Measurements from ENCODE around the gene MACROD2. TPM values are rescaled to one million over a fixed set of nuclear protein-coding genes. Genes with fewer than 3 reads are reported as not detected.

MACROD2 gene
- total and polyA plus RNA-seq, 11 donors: 0.54 to 5.4 (median 2.4) TPM

GRCh38 chr20:14918281-14918680, 923.0 kb downstream of the MACROD2 start:
- intact Hi-C loops (cut with DNase I): loop anchor here in 1 of 10 donors (10.0 kb wide), 1 partner anchor 53 kb away; no protein-coding TSS in a partner anchor
- no peaks in the 10 kb centered on the region for H3K36me3 ChIP-seq
- WGBS, 4 donors: 91 to 98% (median 95%) methylated on average over 1 of the region's 1 CpG
- no peak for TF ChIP-seq POLR2A (IDR thresholded peaks at IDR 0.05)
- TF ChIP-seq, protein P1, sequence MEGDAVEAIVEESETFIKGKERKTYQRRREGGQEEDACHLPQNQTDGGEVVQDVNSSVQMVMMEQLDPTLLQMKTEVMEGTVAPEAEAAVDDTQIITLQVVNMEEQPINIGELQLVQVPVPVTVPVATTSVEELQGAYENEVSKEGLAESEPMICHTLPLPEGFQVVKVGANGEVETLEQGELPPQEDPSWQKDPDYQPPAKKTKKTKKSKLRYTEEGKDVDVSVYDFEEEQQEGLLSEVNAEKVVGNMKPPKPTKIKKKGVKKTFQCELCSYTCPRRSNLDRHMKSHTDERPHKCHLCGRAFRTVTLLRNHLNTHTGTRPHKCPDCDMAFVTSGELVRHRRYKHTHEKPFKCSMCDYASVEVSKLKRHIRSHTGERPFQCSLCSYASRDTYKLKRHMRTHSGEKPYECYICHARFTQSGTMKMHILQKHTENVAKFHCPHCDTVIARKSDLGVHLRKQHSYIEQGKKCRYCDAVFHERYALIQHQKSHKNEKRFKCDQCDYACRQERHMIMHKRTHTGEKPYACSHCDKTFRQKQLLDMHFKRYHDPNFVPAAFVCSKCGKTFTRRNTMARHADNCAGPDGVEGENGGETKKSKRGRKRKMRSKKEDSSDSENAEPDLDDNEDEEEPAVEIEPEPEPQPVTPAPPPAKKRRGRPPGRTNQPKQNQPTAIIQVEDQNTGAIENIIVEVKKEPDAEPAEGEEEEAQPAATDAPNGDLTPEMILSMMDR (IDR thresholded peaks at IDR 0.05): no peak
- ATAC-seq (no peak), DNase-seq (no peak)
- H3K27me3 ChIP-seq: peaks cover 0 to 3% (median 0%) of the 10 kb centered on the region in 9 donors
- H3K9me3 ChIP-seq: no peaks in the 10 kb centered on the region
- H3K4me1 ChIP-seq: peaks cover 0 to 4% (median 0%) of the 10 kb centered on the region in 12 donors
- no peak overlapping the region for H3K4me3 ChIP-seq
- no peak overlapping the region for H3K27ac ChIP-seq

GRCh38 chr20:14918976-14919375, 923.7 kb downstream of the MACROD2 start:
- TF ChIP-seq, protein P1 (IDR thresholded peaks at IDR 0.05): no peak
- no peak for TF ChIP-seq POLR2A (IDR thresholded peaks at IDR 0.05)
- Histone ChIP-seq H3K36me3 (no peaks in the 10 kb centered on the region), H3K9me3 (no peaks in the 10 kb centered on the region), H3K4me1 (peaks cover 0 to 4% (median 0%) of the 10 kb centered on the region in 12 donors), H3K4me3 (no peak overlapping the region), H3K27me3 (peaks cover 0 to 3% (median 0%) of the 10 kb centered on the region in 9 donors), H3K27ac (no peak overlapping the region)
- WGBS, 4 donors: 64 to 72% (median 70%) methylated on average over 3 of the region's 3 CpGs
- ATAC-seq (no peak), DNase-seq (no peak)
- intact Hi-C loops (cut with DNase I): loop anchor here in 1 of 10 donors (10.0 kb wide), 1 partner anchor 54 kb away; no protein-coding TSS in a partner anchor

DNA sequence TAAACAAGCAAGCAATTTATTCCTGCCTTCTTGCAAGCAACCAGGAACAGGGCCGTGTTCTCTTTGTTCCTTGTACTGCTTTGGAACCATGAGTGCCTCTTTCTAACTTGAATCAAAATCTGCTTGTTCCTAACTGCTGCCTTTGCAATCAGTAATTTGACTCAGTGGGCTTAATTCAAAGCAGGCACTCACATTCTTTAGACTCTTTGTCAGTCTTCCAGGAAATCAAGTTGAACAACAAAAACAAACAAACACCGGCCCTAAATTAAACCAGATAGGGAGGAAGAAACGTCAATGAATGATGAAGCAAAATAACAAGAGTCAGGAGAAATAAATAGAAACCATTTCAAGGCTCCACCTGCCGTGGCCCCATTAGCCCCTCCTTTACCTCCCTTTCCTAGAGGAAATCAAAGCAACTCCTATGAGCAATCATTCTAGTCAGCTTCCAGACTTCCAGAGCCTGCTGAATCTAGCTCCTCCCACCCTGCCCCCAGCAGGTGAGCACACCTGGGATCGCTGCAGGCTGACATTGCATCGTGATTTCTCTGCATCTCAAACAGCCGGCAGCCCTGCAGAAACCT, 924.3 kb downstream of the MACROD2 start:
- ATAC-seq (no peak), DNase-seq (no peak)
- no peaks in the 10 kb centered on the region for H3K9me3 ChIP-seq
- TF ChIP-seq, protein P1 (IDR thresholded peaks at IDR 0.05): no peak
- TF ChIP-seq POLR2A (IDR thresholded peaks at IDR 0.05): no peak
- no peak overlapping the region for H3K27ac ChIP-seq
- intact Hi-C loops (cut with DNase I): loop anchor here in 1 of 10 donors (10.0 kb wide), 1 partner anchor 55 kb away; no protein-coding TSS in a partner anchor
- H3K27me3 ChIP-seq: peaks cover 0 to 3% (median 0%) of the 10 kb centered on the region in 9 donors
- peaks cover 0 to 4% (median 0%) of the 10 kb centered on the region in 12 donors for H3K4me1 ChIP-seq
- no peaks in the 10 kb centered on the region for H3K36me3 ChIP-seq
- H3K4me3 ChIP-seq: no peak overlapping the region
- WGBS, 4 donors: 25 to 39% (median 35%) methylated on average over 7 of the region's 7 CpGs

GRCh38 chr20:14921513-14921912, 926.2 kb downstream of the MACROD2 start:
- ATAC-seq (no peak), DNase-seq (no peak)
- Histone ChIP-seq H3K27ac (no peak overlapping the region), H3K9me3 (no peaks in the 10 kb centered on the region), H3K27me3 (peaks cover 0 to 3% (median 0%) of the 10 kb centered on the region in 9 donors), H3K4me3 (no peak overlapping the region), H3K36me3 (no peaks in the 10 kb centered on the region), H3K4me1 (no peaks in the 10 kb centered on the region)
- WGBS, 4 donors: 76 to 92% (median 87%) methylated on average over 1 of the region's 1 CpG
- TF ChIP-seq, protein P1 (IDR thresholded peaks at IDR 0.05): no peak
- TF ChIP-seq POLR2A (IDR thresholded peaks at IDR 0.05): no peak
- intact Hi-C loops (cut with DNase I): no loop called here
